Vagina (tissue), 2 donors: ENCODE results near the gene FADS2.

Experiments used
- CTCF ChIP-seq, 3 experiments: fragments of 450-650 bp in 2 of 3; fragments of 200-600 bp in 1 of 3; sonication (generic) in 1 of 3; IDR thresholded peaks; one replicate each; pipeline ENCODE4 v1.5.1; 2017 to 2019; ENCODE audit warnings: antibody characterized with exemption in 3 of 3, mild to moderate bottlenecking in 2 of 3, moderate library complexity in 2 of 3
- POLR2A ChIP-seq, 2 donors: fragments of 450-650 bp; IDR thresholded peaks; one replicate each; pipeline ENCODE4 v1.6.1; 2017; ENCODE audit warnings: antibody characterized with exemption in 2 of 2, mild to moderate bottlenecking in 2 of 2, moderate library complexity in 2 of 2
- POLR2AphosphoS5 ChIP-seq, 2 donors: sonication (generic); formaldehyde crosslinking; IDR thresholded peaks; one replicate each; pipeline ENCODE4 v1.9.0; 2017; ENCODE audit warnings: antibody characterized with exemption in 2 of 2, mild to moderate bottlenecking in 2 of 2, low read depth in 1 of 2; ENCODE audit not compliant: insufficient read depth in 1 of 2

DNA sequence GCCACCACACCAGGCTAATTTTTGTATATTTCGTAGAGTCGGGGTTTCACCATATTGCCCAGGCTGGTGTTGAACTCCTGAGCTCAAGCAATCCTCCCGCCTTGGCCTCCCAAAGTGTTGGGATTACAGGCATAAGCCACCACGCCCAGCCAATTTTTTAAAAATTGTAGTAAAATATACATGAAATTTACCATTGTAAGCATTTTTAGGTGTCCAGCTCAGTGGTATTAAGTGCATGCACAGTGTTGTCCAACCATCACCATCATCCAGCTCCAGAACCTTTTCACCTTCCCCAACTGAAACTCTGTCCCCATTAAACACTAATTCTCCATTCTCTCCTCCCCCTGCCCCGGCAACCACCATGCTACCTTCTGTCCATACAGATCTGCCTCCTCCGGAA lies 54.8 kb downstream of the FADS2 start:
- no peak for TF ChIP-seq CTCF (IDR thresholded peaks at IDR 0.05)
- TF ChIP-seq POLR2A (IDR thresholded peaks at IDR 0.05), result no peak
- no peak for TF ChIP-seq POLR2AphosphoS5 (IDR thresholded peaks at IDR 0.05; ENCODE audit: insufficient read depth in 1 of 2, low read depth in 1 of 2)
